Measurements from ENCODE around the gene CROCC. TPM values are rescaled to one million over a fixed set of nuclear protein-coding genes. Genes with fewer than 3 reads are reported as not detected.
A peak's percentile ranks its signal among the peaks of the same experiment; 100 is the strongest.

CROCC gene
- total RNA-seq, 1 donor from 2014 or later, result 52.6 TPM

- no peak for TF ChIP-seq CTCF (conservative IDR thresholded peaks at IDR 0.05)
- no peak for DNase-seq (ENCODE audit: low read depth, low spot score)
- H3K4me1 Mint-ChIP-seq, result peaks cover 21% of the 10 kb centered on the region
- peak overlapping the region; percentile 88 for H3K4me3 Mint-ChIP-seq
- H3K36me3 Mint-ChIP-seq (ENCODE audit: low read depth), result no peaks in the 10 kb centered on the region
- peaks cover 7% of the 10 kb centered on the region for H3K27me3 Mint-ChIP-seq (ENCODE audit: low read depth)
- no peak overlapping the region for H3K27ac Mint-ChIP-seq (ENCODE audit: unreplicated experiment)
- no peaks in the 10 kb centered on the region for H3K9me3 Mint-ChIP-seq
Observed at GRCh38 chr1:17011092-17011438, 89.3 kb downstream of the CROCC start.

GRCh38 chr1:17011439-17012307 lies 89.9 kb downstream of the CROCC start, which contains the start of gene ATP13A2:
Gene ATP13A2, minus strand, starts transcription at chr1:17011928. Its CDS starts 190 bp downstream, at chr1:17011738.
- no peak within 1 kb of the TSS for H3K27ac Mint-ChIP-seq (ENCODE audit: unreplicated experiment)
- DNase-seq (ENCODE audit: low read depth, low spot score), result peak; percentile 61
- H3K4me1 Mint-ChIP-seq, result peaks cover 25% of the 10 kb centered on the region
- peaks cover 7% of the 10 kb centered on the region for H3K27me3 Mint-ChIP-seq (ENCODE audit: low read depth)
- TF ChIP-seq CTCF (conservative IDR thresholded peaks at IDR 0.05), result no peak
- H3K36me3 Mint-ChIP-seq (ENCODE audit: low read depth), result peaks cover 3% of the 10 kb centered on the region
- no peaks in the 10 kb centered on the region for H3K9me3 Mint-ChIP-seq
- H3K4me3 Mint-ChIP-seq, result peak within 1 kb of the TSS; percentile 90

GRCh38 chr1:17012775-17013490 lies 91.2 kb downstream of the CROCC start:
- no peak for DNase-seq (ENCODE audit: low read depth, low spot score)
- Mint-ChIP-seq H3K27me3 (ENCODE audit: low read depth) (peaks cover 7% of the 10 kb centered on the region), H3K36me3 (ENCODE audit: low read depth) (peaks cover 3% of the 10 kb centered on the region), H3K9me3 (no peaks in the 10 kb centered on the region), H3K4me3 (peak overlapping the region; percentile 44), H3K4me1 (peaks cover 25% of the 10 kb centered on the region), H3K27ac (ENCODE audit: unreplicated experiment) (no peak overlapping the region)
- no peak for TF ChIP-seq CTCF (conservative IDR thresholded peaks at IDR 0.05)

- TF ChIP-seq CTCF (conservative IDR thresholded peaks at IDR 0.05), result no peak
- peaks cover 3% of the 10 kb centered on the region for H3K36me3 Mint-ChIP-seq (ENCODE audit: low read depth)
- peaks cover 25% of the 10 kb centered on the region for H3K4me1 Mint-ChIP-seq
- H3K27ac Mint-ChIP-seq (ENCODE audit: unreplicated experiment), result no peak overlapping the region
- H3K4me3 Mint-ChIP-seq, result peak overlapping the region; percentile 44
- H3K27me3 Mint-ChIP-seq (ENCODE audit: low read depth), result peaks cover 7% of the 10 kb centered on the region
- no peak for DNase-seq (ENCODE audit: low read depth, low spot score)
- no peaks in the 10 kb centered on the region for H3K9me3 Mint-ChIP-seq
Observed at GRCh38 chr1:17013491-17014320, 92.0 kb downstream of the CROCC start.
